Sigmoid colon (tissue), 3 donors: ENCODE data around the gene USP37.

ENCODE experiments used
- POLR2A ChIP-seq, 2 donors: fragments of 450-650 bp; IDR thresholded peaks; one replicate each; pipeline ENCODE4 v1.6.1; 2016; ENCODE audit warnings: antibody characterized with exemption in 2 of 2, mild to moderate bottlenecking in 2 of 2, moderate library complexity in 2 of 2
- TF ChIP-seq, protein P1 (sequence below), 4 experiments: fragments of 450-650 bp in 3 of 4; fragments of 200-600 bp in 1 of 4; IDR thresholded peaks; one replicate each; pipeline ENCODE4 v1.5.1; 2016 to 2019; ENCODE audit warnings: antibody characterized with exemption in 4 of 4, mild to moderate bottlenecking in 3 of 4, moderate library complexity in 2 of 4

DNA sequence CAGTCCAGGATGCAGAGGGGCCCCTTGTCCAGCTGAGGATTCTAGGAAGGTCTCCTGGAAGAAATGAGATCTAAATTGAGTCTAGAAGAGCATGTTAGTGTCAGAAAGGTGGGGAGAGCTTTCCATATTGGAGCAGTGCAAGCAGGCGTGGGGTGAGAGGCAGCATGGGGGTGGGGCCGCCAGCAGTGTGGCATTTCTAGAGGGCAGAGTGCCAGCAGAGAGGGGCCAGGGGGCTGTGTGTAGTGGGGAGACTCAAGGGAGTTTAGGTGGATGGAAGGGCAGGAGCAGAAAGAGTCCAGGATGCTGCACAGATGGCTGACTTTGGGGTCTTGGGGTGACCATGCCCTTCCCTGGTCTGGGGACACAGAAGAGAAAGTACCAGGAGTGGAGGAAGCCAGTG lies 147.1 kb downstream of the USP37 start:
- TF ChIP-seq, protein P1, sequence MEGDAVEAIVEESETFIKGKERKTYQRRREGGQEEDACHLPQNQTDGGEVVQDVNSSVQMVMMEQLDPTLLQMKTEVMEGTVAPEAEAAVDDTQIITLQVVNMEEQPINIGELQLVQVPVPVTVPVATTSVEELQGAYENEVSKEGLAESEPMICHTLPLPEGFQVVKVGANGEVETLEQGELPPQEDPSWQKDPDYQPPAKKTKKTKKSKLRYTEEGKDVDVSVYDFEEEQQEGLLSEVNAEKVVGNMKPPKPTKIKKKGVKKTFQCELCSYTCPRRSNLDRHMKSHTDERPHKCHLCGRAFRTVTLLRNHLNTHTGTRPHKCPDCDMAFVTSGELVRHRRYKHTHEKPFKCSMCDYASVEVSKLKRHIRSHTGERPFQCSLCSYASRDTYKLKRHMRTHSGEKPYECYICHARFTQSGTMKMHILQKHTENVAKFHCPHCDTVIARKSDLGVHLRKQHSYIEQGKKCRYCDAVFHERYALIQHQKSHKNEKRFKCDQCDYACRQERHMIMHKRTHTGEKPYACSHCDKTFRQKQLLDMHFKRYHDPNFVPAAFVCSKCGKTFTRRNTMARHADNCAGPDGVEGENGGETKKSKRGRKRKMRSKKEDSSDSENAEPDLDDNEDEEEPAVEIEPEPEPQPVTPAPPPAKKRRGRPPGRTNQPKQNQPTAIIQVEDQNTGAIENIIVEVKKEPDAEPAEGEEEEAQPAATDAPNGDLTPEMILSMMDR (IDR thresholded peaks at IDR 0.05), result no peak
- TF ChIP-seq POLR2A (IDR thresholded peaks at IDR 0.05), result no peak
